A673 (cell line): ENCODE results near the gene KRT33B. TPM values are rescaled to one million over a fixed set of nuclear protein-coding genes. Genes with fewer than 3 reads are reported as not detected.

Experiments used
- BruUV-seq: library from RNA; stranded (reverse); fragments of 400-500 nt; replicated peaks from 2 replicates; lab custom pipeline; 2021; lab: Mats Ljungman, UMichigan
- CTCF ChIA-PET: fragments of 300-600 bp; sonication (Branson Sonifier 250); formaldehyde crosslinking; loops from one replicate; lab custom pipeline; 2022; ENCODE audit warnings: antibody characterized with exemption; lab: Charles Lee
- POLR2A ChIA-PET: fragments of 300-600 bp; sonication (Branson Sonifier 250); formaldehyde crosslinking; loops from one replicate; lab custom pipeline; 2022; ENCODE audit warnings: antibody characterized with exemption; ENCODE audit not compliant: low non-redundant PET; lab: Charles Lee
- DNase-seq: peaks from one replicate; pipeline ENCODE4 v3.0.0-alpha.2; 2015; ENCODE audit warnings: low spot score
- H3K27ac ChIP-seq: fragments of 200-600 bp; sonication (generic); 2 replicates; pipeline ENCODE4 v1.5.1; 2016; ENCODE audit warnings: mixed run types, low read depth, mild to moderate bottlenecking, mixed read lengths, antibody characterized with exemption, low read length; ENCODE audit not compliant: poor library complexity, severe bottlenecking
- H3K27me3 ChIP-seq: fragments of 200-600 bp; sonication (generic); replicated peaks from 2 replicates; pipeline ENCODE4 v1.6.1; 2017; ENCODE audit warnings: mixed run types, low read depth, mild to moderate bottlenecking, mixed read lengths, antibody characterized with exemption, low read length; ENCODE audit not compliant: insufficient read depth, poor library complexity
- H3K36me3 ChIP-seq: fragments of 200-600 bp; sonication (generic); 2 replicates; pipeline ENCODE4 v1.6.1; 2016; ENCODE audit warnings: mixed run types, mild to moderate bottlenecking, mixed read lengths, antibody characterized with exemption, low read length; ENCODE audit not compliant: insufficient read depth, poor library complexity, severe bottlenecking
- H3K4me1 ChIP-seq: fragments of 200-600 bp; sonication (generic); 2 replicates; pipeline ENCODE4 v1.6.1; 2017; ENCODE audit warnings: mixed run types, mild to moderate bottlenecking, mixed read lengths, antibody characterized with exemption, low read length; ENCODE audit not compliant: insufficient read depth, poor library complexity, severe bottlenecking
- H3K4me3 ChIP-seq: fragments of 200-600 bp; sonication (generic); 2 replicates; pipeline ENCODE4 v1.5.1; 2016; ENCODE audit warnings: low read depth, mixed run types, mild to moderate bottlenecking, mixed read lengths, low read length; ENCODE audit not compliant: poor library complexity, severe bottlenecking
- H3K9me3 ChIP-seq: fragments of 200-600 bp; sonication (generic); 2 replicates; pipeline ENCODE4 v1.6.1; 2016; ENCODE audit warnings: mixed run types, low read depth, mild to moderate bottlenecking, mixed read lengths, antibody characterized with exemption, low read length; ENCODE audit not compliant: poor library complexity, severe bottlenecking
- CTCF ChIP-seq: fragments of 300-800, 200-600 bp; sonication (generic); conservative IDR thresholded peaks from 2 replicates; pipeline ENCODE4 v1.5.1; 2017; ENCODE audit warnings: low read depth, mild to moderate bottlenecking, antibody characterized with exemption, low read length, moderate library complexity, mixed read lengths
- EZH2 ChIP-seq: fragments of 200-600 bp; sonication (generic); IDR thresholded peaks from 2 replicates; pipeline ENCODE4 v1.6.1; 2017; ENCODE audit warnings: borderline replicate concordance, low read depth, mild to moderate bottlenecking, mixed read lengths, antibody characterized with exemption, low read length; ENCODE audit not compliant: poor library complexity, severe bottlenecking
- intact Hi-C: fragments of 100-400 bp; cut with micrococcal nuclease; formaldehyde crosslinking; loops from one replicate; pipeline ENCODE4 v1.10.0; 2022; ENCODE audit not compliant: unreplicated experiment
- total RNA-seq: library from RNA; stranded (reverse); gene quantifications from 2 replicates; pipeline ENCODE4 v1.2.3, GENCODE V29; 2021

KRT33B gene
- total RNA-seq, 1 experiment from 2014 or later = not detected

GRCh38 chr17:41369023-41369422 lies 590 bp downstream of the KRT33B start:
- Histone ChIP-seq H3K9me3 (no peaks in the 10 kb centered on the region), H3K4me3 (no peak overlapping the region), H3K27ac (no peak overlapping the region), H3K27me3 (no peaks in the 10 kb centered on the region), H3K36me3 (no peaks in the 10 kb centered on the region), H3K4me1 (no peaks in the 10 kb centered on the region)
- no peak for TF ChIP-seq CTCF
- TF ChIP-seq EZH2 = no peak
- ChIA-PET POLR2A (no interaction called here), CTCF (no interaction called here)
- intact Hi-C loops = no loop called here
- BruUV-seq = no TSS peak
- no peak for DNase-seq

GRCh38 chr17:41367426-41368075 lies 2.1 kb downstream of the KRT33B start:
- Histone ChIP-seq H3K4me1 (no peaks in the 10 kb centered on the region), H3K27me3 (no peaks in the 10 kb centered on the region), H3K9me3 (no peaks in the 10 kb centered on the region), H3K4me3 (no peak overlapping the region), H3K36me3 (no peaks in the 10 kb centered on the region), H3K27ac (no peak overlapping the region)
- intact Hi-C loops = no loop called here
- CTCF ChIA-PET = no interaction called here
- POLR2A ChIA-PET = no interaction called here
- no TSS peak for BruUV-seq
- no peak for DNase-seq
- TF ChIP-seq EZH2 = no peak
- no peak for TF ChIP-seq CTCF

- POLR2A ChIA-PET = no interaction called here
- no peak for DNase-seq
- intact Hi-C loops = no loop called here
- CTCF ChIA-PET = no interaction called here
- Histone ChIP-seq H3K9me3 (no peaks in the 10 kb centered on the region), H3K36me3 (no peaks in the 10 kb centered on the region), H3K4me1 (no peaks in the 10 kb centered on the region), H3K4me3 (no peak overlapping the region), H3K27ac (no peak overlapping the region), H3K27me3 (no peaks in the 10 kb centered on the region)
- TF ChIP-seq CTCF (no peak), EZH2 (no peak)
- no TSS peak for BruUV-seq
Measured at GRCh38 chr17:41366070-41366469, 3.5 kb downstream of the KRT33B start.
